Panc1 (cell line): ENCODE results near the gene HORMAD2.

Experiments used
- POLR2AphosphoS5 ChIP-seq: IDR thresholded peaks from 2 replicates; pipeline ENCODE4 v1.6.1; 2012; ENCODE audit warnings: mild to moderate bottlenecking, low read depth, low read length, moderate library complexity
- SIN3A ChIP-seq: IDR thresholded peaks from 2 replicates; pipeline ENCODE4 v1.6.1; 2012; ENCODE audit warnings: low read depth, mild to moderate bottlenecking, low read length, moderate library complexity, borderline replicate concordance; ENCODE audit not compliant: insufficient read depth
- TF ChIP-seq, protein P1 (sequence below): fragments of 450-650 bp; IDR thresholded peaks from 2 replicates; pipeline ENCODE4 v1.5.1; 2017; ENCODE audit warnings: mild to moderate bottlenecking

DNA sequence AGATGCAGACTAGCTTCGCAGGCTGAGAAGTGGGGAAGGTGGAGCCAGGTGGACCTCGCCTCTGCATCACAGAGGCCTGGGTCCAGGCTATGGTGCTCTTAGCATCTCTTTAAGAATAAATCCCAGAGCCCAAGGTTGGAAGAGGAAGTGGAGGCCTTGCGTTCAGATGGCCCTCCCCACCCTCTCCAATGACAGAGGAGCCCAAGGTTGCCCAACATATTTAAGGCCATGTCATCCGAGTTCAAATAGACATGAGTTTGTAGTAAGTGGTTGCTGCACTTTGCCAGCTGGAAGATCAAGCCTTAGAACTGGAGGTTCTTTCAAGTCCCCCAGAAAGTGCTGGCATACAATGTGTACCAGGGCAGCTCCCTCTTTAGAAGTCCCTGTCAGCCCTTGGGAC lies 47.1 kb upstream of the HORMAD2 start:
- TF ChIP-seq, protein P1, sequence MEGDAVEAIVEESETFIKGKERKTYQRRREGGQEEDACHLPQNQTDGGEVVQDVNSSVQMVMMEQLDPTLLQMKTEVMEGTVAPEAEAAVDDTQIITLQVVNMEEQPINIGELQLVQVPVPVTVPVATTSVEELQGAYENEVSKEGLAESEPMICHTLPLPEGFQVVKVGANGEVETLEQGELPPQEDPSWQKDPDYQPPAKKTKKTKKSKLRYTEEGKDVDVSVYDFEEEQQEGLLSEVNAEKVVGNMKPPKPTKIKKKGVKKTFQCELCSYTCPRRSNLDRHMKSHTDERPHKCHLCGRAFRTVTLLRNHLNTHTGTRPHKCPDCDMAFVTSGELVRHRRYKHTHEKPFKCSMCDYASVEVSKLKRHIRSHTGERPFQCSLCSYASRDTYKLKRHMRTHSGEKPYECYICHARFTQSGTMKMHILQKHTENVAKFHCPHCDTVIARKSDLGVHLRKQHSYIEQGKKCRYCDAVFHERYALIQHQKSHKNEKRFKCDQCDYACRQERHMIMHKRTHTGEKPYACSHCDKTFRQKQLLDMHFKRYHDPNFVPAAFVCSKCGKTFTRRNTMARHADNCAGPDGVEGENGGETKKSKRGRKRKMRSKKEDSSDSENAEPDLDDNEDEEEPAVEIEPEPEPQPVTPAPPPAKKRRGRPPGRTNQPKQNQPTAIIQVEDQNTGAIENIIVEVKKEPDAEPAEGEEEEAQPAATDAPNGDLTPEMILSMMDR: no peak
- TF ChIP-seq SIN3A: no peak
- no peak for TF ChIP-seq POLR2AphosphoS5
